CD14-positive monocyte (primary cell): ENCODE data around the gene ASCL3. TPM values are rescaled to one million over a fixed set of nuclear protein-coding genes. Genes with fewer than 3 reads are reported as not detected.
"Not testable (repeated sequence)": the region's sequence is repeated elsewhere in the genome, so short reads cannot be mapped to it uniquely, and the experiment has no call there.

Experiments
- DNase-seq, 3 donors: peaks; one replicate each; pipeline ENCODE4 v3.0.0-alpha.2; 2011 to 2022
- H2AFZ ChIP-seq: 2 replicates; pipeline ENCODE4 v1.6.0; 2012; ENCODE audit warnings: mild to moderate bottlenecking, low read depth, low read length, inconsistent platforms; ENCODE audit not compliant: insufficient read depth, poor library complexity, severe bottlenecking
- H3K27ac ChIP-seq, 2 donors: 1 replicate in 1 of 2; 2 replicates in 1 of 2; pipeline ENCODE4 v1.5.1; 2012 to 2013; ENCODE audit warnings: low read length in 2 of 2, control low read depth in 1 of 2, inconsistent platforms in 1 of 2, low read depth in 1 of 2, mild to moderate bottlenecking in 1 of 2
- H3K27me3 ChIP-seq, 2 donors: one replicate each; pipeline versions ENCODE4 v1.6.0 to v1.6.1; 2011 to 2013; ENCODE audit warnings: low read length in 2 of 2; ENCODE audit not compliant: control insufficient read depth in 2 of 2, insufficient read depth in 2 of 2
- H3K36me3 ChIP-seq, 2 donors: replicated peaks in 1 of 2; 1 replicate in 1 of 2; 2 replicates in 1 of 2; pipeline versions ENCODE4 v1.5.1 to v1.6.1; 2012 to 2013; ENCODE audit warnings: low read length in 2 of 2, control low read depth in 1 of 2, inconsistent platforms in 1 of 2, mild to moderate bottlenecking in 1 of 2; ENCODE audit not compliant: insufficient read depth in 2 of 2, control insufficient read depth in 1 of 2
- H3K4me1 ChIP-seq, 2 donors: 1 replicate in 1 of 2; 2 replicates in 1 of 2; pipeline versions ENCODE4 v1.5.1 to v1.6.1; 2012 to 2013; ENCODE audit warnings: low read length in 2 of 2, control low read depth in 1 of 2, inconsistent platforms in 1 of 2, mild to moderate bottlenecking in 1 of 2, moderate library complexity in 1 of 2; ENCODE audit not compliant: insufficient read depth in 2 of 2, control insufficient read depth in 1 of 2
- H3K4me2 ChIP-seq: replicated peaks from 2 replicates; pipeline ENCODE3; 2012; ENCODE audit warnings: low read length, moderate library complexity, mild to moderate bottlenecking; ENCODE audit not compliant: poor library complexity, severe bottlenecking; ENCODE audit errors: extremely low read depth
- H3K4me3 ChIP-seq, 3 experiments: fragments of 200-600 bp in 1 of 3; sonication (generic) in 1 of 3; replicated peaks in 1 of 3; 1 replicate in 2 of 3; 2 replicates in 1 of 3; pipeline ENCODE4 v1.5.1; 2011 to 2013; ENCODE audit warnings: low read length in 3 of 3, mild to moderate bottlenecking in 3 of 3, control low read depth in 2 of 3, low read depth in 2 of 3, inconsistent platforms in 1 of 3, moderate library complexity in 1 of 3
- H3K79me2 ChIP-seq: 2 replicates; pipeline ENCODE4 v1.6.0; 2012; ENCODE audit warnings: mild to moderate bottlenecking, control low read depth, inconsistent platforms, low read length, moderate library complexity; ENCODE audit not compliant: insufficient read depth
- H3K9ac ChIP-seq: 2 replicates; pipeline ENCODE4 v1.6.0; 2017; ENCODE audit warnings: low read length, mild to moderate bottlenecking; ENCODE audit not compliant: insufficient read depth, poor library complexity, severe bottlenecking
- H3K9me3 ChIP-seq, 2 donors: replicated peaks in 1 of 2; 1 replicate in 1 of 2; 2 replicates in 1 of 2; pipeline versions ENCODE4 v1.5.1 to v1.6.1; 2012 to 2013; ENCODE audit warnings: low read length in 2 of 2, control low read depth in 1 of 2; ENCODE audit not compliant: control insufficient read depth in 1 of 2, insufficient read depth in 1 of 2
- H4K20me1 ChIP-seq: 2 replicates; pipeline ENCODE4 v1.6.0; 2012; ENCODE audit warnings: mild to moderate bottlenecking, low read length, control low read depth, moderate library complexity; ENCODE audit not compliant: insufficient read depth
- H3K27ac Mint-ChIP-seq, 7 donors: one replicate each; pipeline ENCODE4 v1.8.0; 2020; ENCODE audit warnings: mild to moderate bottlenecking in 7 of 7, mixed read lengths in 7 of 7, moderate library complexity in 6 of 7, inconsistent platforms in 2 of 7
- H3K27me3 Mint-ChIP-seq, 3 donors: one replicate each; pipeline ENCODE4 v1.8.0; 2021 to 2022; ENCODE audit warnings: low read depth in 3 of 3, mild to moderate bottlenecking in 3 of 3, mixed read lengths in 3 of 3, moderate library complexity in 3 of 3, inconsistent platforms in 1 of 3
- H3K36me3 Mint-ChIP-seq, 2 donors: one replicate each; pipeline ENCODE4 v1.8.0; 2020; ENCODE audit warnings: mixed read lengths in 2 of 2, inconsistent platforms in 1 of 2, mild to moderate bottlenecking in 1 of 2
- H3K4me1 Mint-ChIP-seq: one replicate; pipeline ENCODE4 v1.8.0; 2020; ENCODE audit warnings: mild to moderate bottlenecking, mixed read lengths
- H3K4me3 Mint-ChIP-seq, 2 donors: one replicate each; pipeline ENCODE4 v1.8.0; 2020; ENCODE audit warnings: mild to moderate bottlenecking in 2 of 2, mixed read lengths in 2 of 2, moderate library complexity in 1 of 2
- H3K9me3 Mint-ChIP-seq, 7 donors: one replicate each; pipeline ENCODE4 v1.8.0; 2020 to 2022; ENCODE audit warnings: mixed read lengths in 7 of 7, mild to moderate bottlenecking in 6 of 7, moderate library complexity in 6 of 7, inconsistent platforms in 2 of 7
- WGBS: methylation state at CpG from one replicate; pipeline ENCODE4 v1.1.5; 2013; ENCODE audit warnings: missing lambda C conversion rate; ENCODE audit not compliant: insufficient coverage; 5-methylcytosine and 5-hydroxymethylcytosine counted together
- intact Hi-C, 2 donors: fragments of 100-400 bp; cut with micrococcal nuclease; formaldehyde crosslinking; loops; one replicate each; pipeline versions ENCODE4 v1.15.0 to v1.15.1; 2023
- polyA plus RNA-seq, 3 donors: library from polyadenylated mRNA; depleted of rRNA in 1 of 3; unstranded in 2 of 3; stranded (reverse) in 1 of 3; fragments of 300-500 nt in 2 of 3; fragments of >200 nt in 1 of 3; fragmentation: Illumina TruSeq in 2 of 3; gene quantifications; 1 replicate in 2 of 3; 2 replicates in 1 of 3; pipeline ENCODE4 v1.2.3, GENCODE V29; 2012 to 2021
- small RNA-seq: library from RNA; depleted of rRNA; stranded (forward); fragments of <200 nt; gene quantifications from one replicate; pipeline ENCODE3, GENCODE V24; 2012; ENCODE audit warnings: low read depth; ENCODE audit not compliant: insufficient read length
- TF ChIP-seq, protein P1 (sequence below): fragments of 200-600 bp; IDR thresholded peaks from one replicate; pipeline ENCODE4 v1.8.0; 2022; ENCODE audit warnings: antibody characterized with exemption, mild to moderate bottlenecking

ASCL3 gene
- polyA plus RNA-seq, 3 donors: not detected

DNA sequence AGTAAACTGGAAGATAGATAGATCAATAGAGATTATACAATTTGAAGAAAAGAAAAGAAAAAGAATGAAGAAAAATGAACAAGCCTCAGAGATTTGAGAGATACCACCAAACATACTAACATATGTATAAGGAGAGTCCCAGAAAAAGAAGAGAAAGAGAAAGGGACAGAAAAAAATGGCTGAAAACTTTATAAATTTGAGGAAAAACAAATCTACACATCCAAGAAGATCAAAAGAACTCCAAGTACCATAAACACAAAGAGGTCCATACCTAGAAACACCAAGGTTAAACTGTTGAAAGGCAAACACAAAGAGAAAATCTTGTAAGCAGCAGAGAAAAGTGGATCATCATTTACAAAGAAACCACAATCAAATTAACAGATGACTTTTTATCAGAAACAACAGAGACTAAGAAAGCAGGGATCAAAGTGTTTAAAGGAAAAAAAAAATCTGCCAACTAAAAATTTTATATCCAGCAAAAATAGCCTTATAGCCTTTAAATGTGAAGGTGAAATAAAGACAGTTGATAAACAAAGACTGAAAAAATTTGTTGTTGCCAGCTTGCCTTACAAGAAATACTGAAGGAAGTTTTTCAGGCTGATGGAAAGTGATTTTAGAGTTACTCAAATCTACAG, 43.6 kb downstream of the ASCL3 start:
- Mint-ChIP-seq H3K9me3 (peaks cover 8 to 48% (median 29%) of the 10 kb centered on the region in 7 donors), H3K27me3 (peaks cover 0 to 4% (median 1%) of the 10 kb centered on the region in 3 donors), H3K27ac (no peak overlapping the region), H3K4me1 (no peaks in the 10 kb centered on the region), H3K36me3 (no peaks in the 10 kb centered on the region), H3K4me3 (no peak overlapping the region)
- no peaks in the 10 kb centered on the region for H3K36me3 ChIP-seq
- DNase-seq: no peak
- H3K4me1 ChIP-seq: no peaks in the 10 kb centered on the region
- H3K27ac ChIP-seq: no peak overlapping the region
- no peaks in the 10 kb centered on the region for H3K27me3 ChIP-seq
- H4K20me1 ChIP-seq: no peaks in the 10 kb centered on the region
- intact Hi-C loops: no loop called here
- H2AFZ ChIP-seq: no peak overlapping the region
- H3K4me3 ChIP-seq: no peak overlapping the region
- TF ChIP-seq, protein P1, sequence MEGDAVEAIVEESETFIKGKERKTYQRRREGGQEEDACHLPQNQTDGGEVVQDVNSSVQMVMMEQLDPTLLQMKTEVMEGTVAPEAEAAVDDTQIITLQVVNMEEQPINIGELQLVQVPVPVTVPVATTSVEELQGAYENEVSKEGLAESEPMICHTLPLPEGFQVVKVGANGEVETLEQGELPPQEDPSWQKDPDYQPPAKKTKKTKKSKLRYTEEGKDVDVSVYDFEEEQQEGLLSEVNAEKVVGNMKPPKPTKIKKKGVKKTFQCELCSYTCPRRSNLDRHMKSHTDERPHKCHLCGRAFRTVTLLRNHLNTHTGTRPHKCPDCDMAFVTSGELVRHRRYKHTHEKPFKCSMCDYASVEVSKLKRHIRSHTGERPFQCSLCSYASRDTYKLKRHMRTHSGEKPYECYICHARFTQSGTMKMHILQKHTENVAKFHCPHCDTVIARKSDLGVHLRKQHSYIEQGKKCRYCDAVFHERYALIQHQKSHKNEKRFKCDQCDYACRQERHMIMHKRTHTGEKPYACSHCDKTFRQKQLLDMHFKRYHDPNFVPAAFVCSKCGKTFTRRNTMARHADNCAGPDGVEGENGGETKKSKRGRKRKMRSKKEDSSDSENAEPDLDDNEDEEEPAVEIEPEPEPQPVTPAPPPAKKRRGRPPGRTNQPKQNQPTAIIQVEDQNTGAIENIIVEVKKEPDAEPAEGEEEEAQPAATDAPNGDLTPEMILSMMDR: no peak
- H3K79me2 ChIP-seq: no peaks in the 10 kb centered on the region
- H3K4me2 ChIP-seq: no peak overlapping the region
- H3K9ac ChIP-seq: no peak overlapping the region
- H3K9me3 ChIP-seq: peaks cover 22 to 24% of the 10 kb centered on the region in 2 donors

DNA sequence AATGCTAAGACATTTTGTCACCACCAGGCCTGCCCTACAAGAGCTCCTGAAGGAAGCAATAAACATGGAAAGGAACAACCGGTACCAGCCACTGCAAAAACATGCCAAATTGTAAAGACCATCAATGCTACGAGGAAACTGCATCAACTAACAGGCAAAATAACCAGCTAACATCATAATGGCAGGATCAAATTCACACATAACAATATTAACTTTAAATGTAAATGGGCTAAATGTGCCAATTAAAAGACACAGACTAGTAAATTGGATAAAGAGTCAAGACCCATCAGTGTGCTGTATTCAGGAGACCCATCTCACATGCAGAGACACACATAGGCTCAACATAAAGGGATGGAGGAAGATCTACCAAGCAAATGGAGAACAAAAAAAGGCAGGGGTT, 51.6 kb downstream of the ASCL3 start:
- H3K9me3 Mint-ChIP-seq: peaks cover 6 to 34% (median 15%) of the 10 kb centered on the region in 7 donors
- intact Hi-C loops, H4K20me1 ChIP-seq, H3K4me1 ChIP-seq, H3K4me3 Mint-ChIP-seq, H3K27ac Mint-ChIP-seq, H3K79me2 ChIP-seq, H3K9ac ChIP-seq, H3K4me3 ChIP-seq, H3K27me3 ChIP-seq, H3K4me1 Mint-ChIP-seq, H3K4me2 ChIP-seq, H3K27ac ChIP-seq, DNase-seq, H3K36me3 ChIP-seq, H3K27me3 Mint-ChIP-seq, H3K36me3 Mint-ChIP-seq, H2AFZ ChIP-seq, H3K9me3 ChIP-seq: not testable (repeated sequence)
- WGBS: no CpG with 5 or more reads among the region's 2 CpGs

Small RNA genes within 50 kb of the gene (small RNA-seq; reads per million reads assigned to genes)
- gene RF00019: not detected

Other genes starting within 250 kb of the ASCL3 start
- 10 to 100 TPM in 2 of 3 donors, 1 to 10 TPM in 1; 8.7 to 18.9 (median 18.7) TPM for gene AKIP1, start 31.8 kb downstream of the ASCL3 start, polyA plus RNA-seq
- not detected for gene C11orf16, start 10.1 kb downstream of the ASCL3 start, polyA plus RNA-seq
- gene TMEM9B, start 21.4 kb upstream of the ASCL3 start, polyA plus RNA-seq: 100 to 1,000 TPM in 2 of 3 donors, 10 to 100 TPM in 1; 25.5 to 149 (median 141) TPM
- gene NRIP3, start 61.0 kb upstream of the ASCL3 start, polyA plus RNA-seq: 1 to 10 TPM in 2 of 3 donors, under 1 TPM in 1; 0.28 to 4.8 (median 1.0) TPM
- under 1 TPM in 2 of 3 donors, not detected in 1; 0.21 to 0.36 TPM for gene SCUBE2, start 148.6 kb upstream of the ASCL3 start, polyA plus RNA-seq